Measurements from ENCODE around the gene PRG3.
"Not testable (repeated sequence)": the region's sequence is repeated elsewhere in the genome, so short reads cannot be mapped to it uniquely, and the experiment has no call there.

PRG3 gene

DNA sequence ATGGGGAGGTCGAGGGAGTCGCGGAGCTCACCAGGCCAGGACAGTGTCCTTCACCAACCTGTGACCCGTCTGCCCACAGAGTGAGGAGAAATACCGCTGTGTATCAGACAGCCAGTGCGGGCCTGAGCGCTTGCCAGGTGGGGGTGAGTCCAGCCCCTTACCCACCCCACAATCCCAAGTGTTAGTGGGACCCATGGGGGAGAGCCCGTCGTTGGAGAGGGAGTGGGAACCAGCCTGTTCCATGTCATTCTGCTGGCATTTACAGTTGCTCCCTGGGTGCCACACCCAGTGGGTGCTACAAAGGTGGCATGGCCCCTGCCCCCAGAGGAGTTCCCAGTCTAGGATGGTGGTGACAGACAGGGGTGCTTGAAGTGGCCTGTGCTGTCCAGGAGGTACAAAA is 33.6 kb downstream of the PRG3 start:
- Histone ChIP-seq H3K9ac (ENCODE audit: low read depth, low read length) (no peak overlapping the region), H3K36me3 (ENCODE audit: control insufficient read depth, insufficient read depth, low read length) (no peaks in the 10 kb centered on the region), H3K4me3 (ENCODE audit: low read depth, low read length) (no peak overlapping the region), H3K27ac (ENCODE audit: low read depth, low read length) (no peak overlapping the region), H3K9me3 (ENCODE audit: control insufficient read depth, insufficient read depth, low read length) (no peaks in the 10 kb centered on the region), H3K4me1 (ENCODE audit: control insufficient read depth, insufficient read depth, low read length) (peaks cover 16% of the 10 kb centered on the region), H3K27me3 (ENCODE audit: control insufficient read depth, insufficient read depth, low read length) (peaks cover 11% of the 10 kb centered on the region; the same call in 1 of the 2 replicates)

DNA sequence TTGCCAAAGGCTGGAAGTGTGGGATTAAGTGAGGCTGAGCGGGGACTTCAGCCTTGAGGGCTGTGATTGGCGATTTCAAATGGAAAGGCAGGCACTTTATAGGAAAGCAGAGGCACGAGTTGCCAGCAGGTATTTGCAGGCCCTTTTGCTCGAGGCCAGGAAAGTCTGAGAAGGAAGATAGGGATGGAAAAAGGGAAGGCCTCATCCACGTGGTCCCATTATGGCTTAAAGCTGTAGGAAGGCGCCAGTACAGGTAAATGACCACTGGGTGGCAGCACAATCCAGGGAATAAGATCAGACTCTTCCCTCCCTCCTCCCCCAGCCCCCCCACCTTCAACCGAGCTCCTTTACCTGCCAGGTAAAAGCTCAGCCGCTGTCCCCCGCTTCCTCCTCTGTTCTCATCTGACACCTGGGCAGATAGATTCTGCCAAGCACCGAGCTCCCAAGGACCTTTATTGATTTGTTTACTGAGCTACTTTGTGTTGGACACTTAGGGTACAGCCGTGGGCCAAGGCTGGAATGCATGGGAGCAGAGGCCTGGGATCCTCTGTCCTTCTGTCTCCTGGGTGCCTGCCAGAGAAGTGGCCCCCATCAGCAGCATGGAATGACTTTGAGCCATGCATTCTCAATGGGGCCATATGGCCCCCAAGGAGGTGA is 35.3 kb downstream of the PRG3 start:
- no peak overlapping the region for H3K27ac ChIP-seq (ENCODE audit: low read depth, low read length)
- H3K9ac ChIP-seq (ENCODE audit: low read depth, low read length) = peak overlapping the region; percentile 16; the same call in 1 of the 2 replicates
- peaks cover 19% of the 10 kb centered on the region; the same call in 1 of the 2 replicates for H3K27me3 ChIP-seq (ENCODE audit: control insufficient read depth, insufficient read depth, low read length)
- H3K4me3 ChIP-seq (ENCODE audit: low read depth, low read length) = no peak overlapping the region
- H3K9me3 ChIP-seq (ENCODE audit: control insufficient read depth, insufficient read depth, low read length) = no peaks in the 10 kb centered on the region
- no peaks in the 10 kb centered on the region for H3K36me3 ChIP-seq (ENCODE audit: control insufficient read depth, insufficient read depth, low read length)
- H3K4me1 ChIP-seq (ENCODE audit: control insufficient read depth, insufficient read depth, low read length) = peaks cover 16% of the 10 kb centered on the region

DNA sequence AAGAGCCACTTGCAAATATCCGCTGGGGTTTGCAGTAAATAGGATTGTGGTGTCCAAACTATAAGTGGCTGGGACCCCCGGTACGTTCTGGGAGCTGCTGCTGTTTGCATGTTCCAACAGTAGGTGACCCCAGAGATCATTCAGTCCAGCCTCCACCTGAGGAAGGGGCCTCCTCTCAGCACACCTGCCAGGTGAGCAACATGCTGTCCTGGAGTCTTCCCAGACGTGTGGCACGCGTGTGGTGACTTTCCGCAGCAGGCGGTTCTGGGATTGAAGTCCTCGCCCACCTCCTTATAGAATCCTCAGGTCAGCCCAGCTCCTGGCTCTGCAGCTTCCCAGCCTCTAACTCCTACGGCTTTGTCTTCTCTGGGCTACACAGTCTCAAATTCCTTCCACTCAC is 36.1 kb downstream of the PRG3 start:
- H3K27me3 ChIP-seq (ENCODE audit: control insufficient read depth, insufficient read depth, low read length) = peaks cover 22% of the 10 kb centered on the region; the same call in 1 of the 2 replicates
- no peaks in the 10 kb centered on the region for H3K9me3 ChIP-seq (ENCODE audit: control insufficient read depth, insufficient read depth, low read length)
- no peak overlapping the region for H3K4me3 ChIP-seq (ENCODE audit: low read depth, low read length)
- no peak overlapping the region for H3K27ac ChIP-seq (ENCODE audit: low read depth, low read length)
- peaks cover 23% of the 10 kb centered on the region for H3K4me1 ChIP-seq (ENCODE audit: control insufficient read depth, insufficient read depth, low read length)
- no peaks in the 10 kb centered on the region for H3K36me3 ChIP-seq (ENCODE audit: control insufficient read depth, insufficient read depth, low read length)
- no peak overlapping the region for H3K9ac ChIP-seq (ENCODE audit: low read depth, low read length)

DNA sequence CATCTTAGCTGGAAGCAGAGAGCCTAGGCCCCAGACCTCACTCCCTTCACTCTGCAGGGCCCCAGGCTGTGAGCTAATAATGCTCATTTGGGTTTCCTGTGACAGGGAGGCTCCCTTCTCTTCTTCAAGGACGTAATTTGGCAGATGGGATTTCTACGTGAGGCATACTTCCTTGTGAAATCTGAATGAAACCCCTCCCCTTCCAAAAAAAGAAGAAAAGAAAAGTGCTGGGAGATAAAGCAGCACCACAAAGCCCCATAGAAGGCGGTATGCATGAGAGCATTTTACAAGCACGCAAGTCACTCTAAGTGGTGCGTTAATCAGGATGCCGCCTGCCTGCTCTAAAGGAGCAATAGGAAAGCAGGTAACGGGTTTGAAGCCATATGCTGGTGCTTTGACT is 37.1 kb downstream of the PRG3 start:
- peaks cover 23% of the 10 kb centered on the region for H3K4me1 ChIP-seq (ENCODE audit: control insufficient read depth, insufficient read depth, low read length)
- no peak overlapping the region for H3K9ac ChIP-seq (ENCODE audit: low read depth, low read length)
- H3K27ac ChIP-seq (ENCODE audit: low read depth, low read length) = no peak overlapping the region

DNA sequence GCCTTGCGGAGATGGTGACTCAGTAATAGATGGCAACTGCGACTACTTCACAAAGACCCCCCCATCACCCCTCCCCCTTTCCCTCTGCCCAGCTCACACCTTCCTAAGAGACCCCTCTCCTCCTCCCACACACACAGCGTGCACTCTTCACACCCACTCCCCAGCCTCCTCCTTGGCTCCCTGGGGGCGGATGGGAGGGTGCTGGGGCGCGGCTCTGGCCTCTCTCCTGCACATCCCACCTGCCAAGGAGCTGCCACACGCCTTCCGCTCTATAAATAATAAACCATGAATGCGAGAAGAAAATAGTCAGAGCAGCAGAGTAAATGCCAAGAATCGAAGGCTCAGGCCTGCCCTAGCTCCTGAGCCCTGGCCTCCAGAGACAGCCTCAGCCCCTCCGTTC is 38.2 kb downstream of the PRG3 start:
- no peaks in the 10 kb centered on the region for H3K36me3 ChIP-seq (ENCODE audit: control insufficient read depth, insufficient read depth, low read length)
- no peak overlapping the region for H3K4me3 ChIP-seq (ENCODE audit: low read depth, low read length)
- peaks cover 23% of the 10 kb centered on the region for H3K4me1 ChIP-seq (ENCODE audit: control insufficient read depth, insufficient read depth, low read length)
- H3K27ac ChIP-seq (ENCODE audit: low read depth, low read length) = no peak overlapping the region
- peaks cover 17% of the 10 kb centered on the region; the same call in 1 of the 2 replicates for H3K27me3 ChIP-seq (ENCODE audit: control insufficient read depth, insufficient read depth, low read length)
- H3K9me3 ChIP-seq (ENCODE audit: control insufficient read depth, insufficient read depth, low read length) = no peaks in the 10 kb centered on the region
- no peak overlapping the region for H3K9ac ChIP-seq (ENCODE audit: low read depth, low read length)

More for the DNA sequence above, 37.1 kb downstream of the PRG3 start:
- no peaks in the 10 kb centered on the region for H3K9me3 ChIP-seq (ENCODE audit: control insufficient read depth, insufficient read depth, low read length)
- H3K4me3 ChIP-seq (ENCODE audit: low read depth, low read length) = no peak overlapping the region
- peaks cover 22% of the 10 kb centered on the region; the same call in 1 of the 2 replicates for H3K27me3 ChIP-seq (ENCODE audit: control insufficient read depth, insufficient read depth, low read length)
- H3K36me3 ChIP-seq (ENCODE audit: control insufficient read depth, insufficient read depth, low read length) = no peaks in the 10 kb centered on the region

DNA sequence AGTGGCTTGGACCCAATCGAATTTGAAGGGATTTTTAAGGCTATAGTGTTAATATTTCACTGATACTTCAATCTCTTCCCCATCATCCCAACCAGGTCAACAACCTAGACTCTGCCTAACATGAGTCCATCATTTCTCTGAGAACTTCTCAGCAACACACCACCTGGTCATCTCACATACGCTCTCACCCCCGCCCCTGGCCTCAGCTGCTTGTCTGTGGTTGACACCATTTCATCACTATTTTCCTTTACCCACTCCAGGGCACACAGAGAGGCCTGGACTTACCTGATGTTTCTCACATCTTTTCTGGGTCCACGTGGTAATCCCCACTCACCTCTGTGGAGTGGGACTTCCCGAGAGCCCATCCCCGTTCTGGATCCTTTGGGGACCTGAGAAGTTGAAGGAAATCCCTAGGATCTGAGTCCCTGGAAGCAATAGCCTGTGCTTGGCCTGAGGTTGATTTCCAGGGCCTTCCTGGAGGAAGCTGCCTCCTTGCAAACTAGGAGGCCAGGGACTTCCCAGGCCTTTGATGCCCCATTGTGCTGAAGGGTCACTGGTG is 39.6 kb downstream of the PRG3 start:
- Histone ChIP-seq H3K27ac (ENCODE audit: low read depth, low read length) (no peak overlapping the region), H3K9ac (ENCODE audit: low read depth, low read length) (no peak overlapping the region), H3K9me3 (ENCODE audit: control insufficient read depth, insufficient read depth, low read length) (no peaks in the 10 kb centered on the region), H3K27me3 (ENCODE audit: control insufficient read depth, insufficient read depth, low read length) (peaks cover 17% of the 10 kb centered on the region; the same call in 1 of the 2 replicates), H3K36me3 (ENCODE audit: control insufficient read depth, insufficient read depth, low read length) (no peaks in the 10 kb centered on the region), H3K4me3 (ENCODE audit: low read depth, low read length) (no peak overlapping the region), H3K4me1 (ENCODE audit: control insufficient read depth, insufficient read depth, low read length) (peaks cover 23% of the 10 kb centered on the region)

DNA sequence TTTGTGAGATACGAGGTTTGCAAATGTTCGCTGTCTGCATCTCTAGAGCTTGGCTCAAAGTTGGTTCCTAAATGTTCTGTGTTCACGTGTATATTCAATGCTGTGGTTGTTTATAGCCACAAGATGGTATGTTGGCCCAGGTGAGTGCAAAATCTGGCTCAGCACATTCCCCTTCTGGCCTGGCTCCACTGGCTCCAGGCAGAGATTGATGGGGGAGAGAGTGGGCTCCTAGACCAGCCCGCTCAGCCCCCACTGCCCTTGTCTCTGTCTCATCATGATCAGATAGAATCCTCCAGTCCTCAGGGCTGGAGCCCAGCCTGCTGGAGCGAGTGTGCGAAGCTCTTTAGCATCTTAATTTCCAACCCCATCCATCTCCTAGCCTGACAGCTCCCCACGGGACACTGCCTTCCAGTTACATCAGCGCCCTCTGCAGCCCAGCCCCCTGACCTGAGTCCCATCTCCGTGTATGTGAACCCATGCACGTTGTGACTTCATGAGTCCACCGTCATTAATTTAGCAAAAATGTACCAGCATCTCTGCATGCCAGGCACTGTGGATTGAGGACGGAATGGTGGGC is 40.8 kb downstream of the PRG3 start:
- Histone ChIP-seq H3K4me1 (ENCODE audit: control insufficient read depth, insufficient read depth, low read length) (peaks cover 25% of the 10 kb centered on the region; the same call in 1 of the 2 replicates), H3K4me3 (ENCODE audit: low read depth, low read length) (no peak overlapping the region), H3K36me3 (ENCODE audit: control insufficient read depth, insufficient read depth, low read length) (no peaks in the 10 kb centered on the region), H3K9ac (ENCODE audit: low read depth, low read length) (no peak overlapping the region), H3K27ac (ENCODE audit: low read depth, low read length) (no peak overlapping the region), H3K9me3 (ENCODE audit: control insufficient read depth, insufficient read depth, low read length) (no peaks in the 10 kb centered on the region), H3K27me3 (ENCODE audit: control insufficient read depth, insufficient read depth, low read length) (peaks cover 16% of the 10 kb centered on the region; the same call in 1 of the 2 replicates)

DNA sequence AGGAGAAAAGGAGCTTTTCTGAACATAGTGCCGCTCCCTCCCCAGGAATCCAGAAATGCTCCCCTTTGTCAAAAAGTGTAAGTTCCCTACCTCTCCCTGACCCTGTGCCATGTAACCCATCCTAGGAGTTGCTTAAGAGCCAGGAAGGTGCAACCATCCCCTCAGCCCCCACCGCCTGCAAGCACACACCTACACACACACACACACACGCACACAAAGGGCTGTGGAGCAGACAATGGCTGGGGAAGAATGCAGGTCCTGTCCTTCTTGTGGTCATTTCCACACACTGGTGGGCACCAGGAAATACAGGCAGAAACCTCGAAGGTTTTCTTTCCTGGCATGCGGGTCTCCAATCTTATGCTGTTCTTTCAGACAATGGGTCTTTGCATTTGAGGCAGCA is 41.6 kb downstream of the PRG3 start:
- peaks cover 11% of the 10 kb centered on the region; the same call in 1 of the 2 replicates for H3K27me3 ChIP-seq (ENCODE audit: control insufficient read depth, insufficient read depth, low read length)
- no peaks in the 10 kb centered on the region for H3K9me3 ChIP-seq (ENCODE audit: control insufficient read depth, insufficient read depth, low read length)
- peaks cover 31% of the 10 kb centered on the region for H3K4me1 ChIP-seq (ENCODE audit: control insufficient read depth, insufficient read depth, low read length)
- no peak overlapping the region for H3K4me3 ChIP-seq (ENCODE audit: low read depth, low read length)
- H3K36me3 ChIP-seq (ENCODE audit: control insufficient read depth, insufficient read depth, low read length) = peaks cover 6% of the 10 kb centered on the region
- no peak overlapping the region for H3K9ac ChIP-seq (ENCODE audit: low read depth, low read length)
- no peak overlapping the region for H3K27ac ChIP-seq (ENCODE audit: low read depth, low read length)

DNA sequence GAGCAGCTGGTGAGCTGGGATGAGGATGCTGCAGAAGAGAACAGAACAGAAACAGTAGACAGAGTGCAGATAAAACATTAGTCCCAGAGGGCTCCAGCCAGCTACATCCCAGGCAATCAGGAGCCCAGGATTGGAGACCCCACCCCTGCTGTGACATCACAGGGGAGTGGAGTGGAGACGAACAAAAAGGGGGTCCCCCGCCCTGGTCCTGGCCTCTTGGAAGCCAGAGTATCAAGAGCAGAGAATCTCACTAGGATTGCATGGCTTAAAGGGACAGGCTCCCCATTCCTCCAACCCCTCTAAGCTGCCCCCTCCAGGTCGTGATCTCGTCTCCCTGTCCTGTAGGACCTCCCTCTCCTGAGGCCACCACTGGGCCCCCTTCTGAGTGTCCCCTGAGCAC is 42.8 kb downstream of the PRG3 start, which contains the start of gene P2RX3:
TSS of gene P2RX3 (plus strand) at position 211 of the 400 bp plus-strand sequence. CDS start 199 bp downstream, outside the sequence.
- peaks cover 24% of the 10 kb centered on the region for H3K4me1 ChIP-seq (ENCODE audit: control insufficient read depth, insufficient read depth, low read length)
- no peak within 1 kb of the TSS for H3K27ac ChIP-seq (ENCODE audit: low read depth, low read length)
- peaks cover 11% of the 10 kb centered on the region; the same call in 1 of the 2 replicates for H3K27me3 ChIP-seq (ENCODE audit: control insufficient read depth, insufficient read depth, low read length)
- peaks cover 18% of the 10 kb centered on the region for H3K36me3 ChIP-seq (ENCODE audit: control insufficient read depth, insufficient read depth, low read length)
- H3K9me3 ChIP-seq (ENCODE audit: control insufficient read depth, insufficient read depth, low read length) = no peaks in the 10 kb centered on the region
- H3K9ac ChIP-seq (ENCODE audit: low read depth, low read length) = no peak within 1 kb of the TSS
- H3K4me3 ChIP-seq (ENCODE audit: low read depth, low read length) = no peak within 1 kb of the TSS

DNA sequence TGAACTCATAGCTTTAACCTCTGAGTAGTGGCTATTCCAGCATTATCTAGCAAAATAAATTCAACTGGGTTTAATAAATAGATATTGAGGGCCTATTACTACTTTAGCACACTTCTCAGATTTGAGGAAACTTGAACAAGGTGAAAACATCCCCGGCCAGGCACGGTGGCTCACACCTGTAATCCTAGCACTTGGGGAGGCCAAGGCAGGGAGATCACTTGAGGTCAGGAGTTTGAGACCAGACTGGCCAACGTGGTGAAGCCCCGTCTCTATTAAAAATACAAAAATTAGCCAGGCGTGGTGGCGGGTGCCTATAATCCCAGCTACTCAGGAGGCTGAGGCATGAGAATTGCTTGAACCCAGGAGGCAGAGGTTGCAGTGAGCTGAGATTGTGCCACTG is 44.1 kb downstream of the PRG3 start:
- not testable (repeated sequence) for H3K27ac ChIP-seq (ENCODE audit: low read depth, low read length); H3K4me3 ChIP-seq (ENCODE audit: low read depth, low read length)
- H3K36me3 ChIP-seq (ENCODE audit: control insufficient read depth, insufficient read depth, low read length) = peaks cover 30% of the 10 kb centered on the region

DNA sequence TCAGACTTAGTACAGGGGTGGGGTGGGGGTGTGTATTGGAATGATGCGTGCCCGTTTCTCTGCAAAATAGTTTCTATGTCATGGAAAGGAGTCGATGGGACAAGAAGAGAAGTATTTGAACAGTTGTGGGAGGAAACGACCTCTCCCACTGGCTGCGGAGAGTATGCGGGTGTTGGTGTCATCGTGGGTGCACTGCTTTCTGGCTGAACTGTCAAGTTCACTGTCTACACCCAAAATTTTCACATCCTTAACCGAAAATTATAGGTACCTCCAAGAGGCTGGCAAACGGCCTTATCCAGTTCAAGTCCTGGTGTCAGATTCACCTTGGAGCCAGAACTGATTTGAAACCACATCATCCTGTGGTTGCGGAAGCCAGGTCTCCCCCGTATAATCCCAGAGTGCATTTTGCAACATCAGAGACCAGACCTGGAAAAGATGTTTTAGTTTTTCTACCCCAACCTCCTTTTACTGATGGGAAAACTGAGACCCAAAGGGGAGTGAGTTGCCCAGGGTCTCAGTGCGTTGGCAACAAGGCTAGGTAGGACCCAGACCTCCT is 44.8 kb downstream of the PRG3 start:
- Histone ChIP-seq H3K27ac (ENCODE audit: low read depth, low read length) (no peak overlapping the region), H3K9me3 (ENCODE audit: control insufficient read depth, insufficient read depth, low read length) (no peaks in the 10 kb centered on the region), H3K4me1 (ENCODE audit: control insufficient read depth, insufficient read depth, low read length) (peaks cover 19% of the 10 kb centered on the region), H3K4me3 (ENCODE audit: low read depth, low read length) (peak overlapping the region; percentile 83), H3K27me3 (ENCODE audit: control insufficient read depth, insufficient read depth, low read length) (peaks cover 8% of the 10 kb centered on the region; the same call in 1 of the 2 replicates), H3K9ac (ENCODE audit: low read depth, low read length) (no peak overlapping the region; the same call in 1 of the 2 replicates), H3K36me3 (ENCODE audit: control insufficient read depth, insufficient read depth, low read length) (peaks cover 37% of the 10 kb centered on the region)

More for the DNA sequence above, 44.1 kb downstream of the PRG3 start:
- H3K9me3 ChIP-seq (ENCODE audit: control insufficient read depth, insufficient read depth, low read length); H3K9ac ChIP-seq (ENCODE audit: low read depth, low read length): not testable (repeated sequence)
- Histone ChIP-seq H3K4me1 (ENCODE audit: control insufficient read depth, insufficient read depth, low read length) (peaks cover 19% of the 10 kb centered on the region), H3K27me3 (ENCODE audit: control insufficient read depth, insufficient read depth, low read length) (peaks cover 11% of the 10 kb centered on the region; the same call in 1 of the 2 replicates)
